B cell (primary cell): ENCODE measurements around the gene SNCB.

Source experiments
- CTCF ChIP-seq: fragments of 200-600 bp; IDR thresholded peaks from one replicate; pipeline ENCODE4 v1.8.0; 2022; ENCODE audit warnings: antibody characterized with exemption, mild to moderate bottlenecking
- EZH2 ChIP-seq: IDR thresholded peaks from 2 replicates; pipeline ENCODE4 v1.6.1; 2012; ENCODE audit warnings: borderline replicate concordance, low read depth, mild to moderate bottlenecking, moderate library complexity, low read length; ENCODE audit not compliant: insufficient read depth, poor library complexity, severe bottlenecking

GRCh38 chr5:176625512-176625911 is 4.8 kb downstream of the SNCB start:
- TF ChIP-seq CTCF = no peak
- TF ChIP-seq EZH2 = no peak
